HepG2 (cell line): ENCODE measurements around the gene RAB3A. TPM values are rescaled to one million over a fixed set of nuclear protein-coding genes. Genes with fewer than 3 reads are reported as not detected.

ENCODE experiments used
- ARID4A ChIP-seq: sonication (generic); formaldehyde crosslinking; IDR thresholded peaks from 2 replicates; pipeline ENCODE4 v1.5.0; 2020; ENCODE audit warnings: mild to moderate bottlenecking, missing genetic modification reagents, borderline replicate concordance
- CENPT ChIP-seq: sonication (generic); formaldehyde crosslinking; IDR thresholded peaks from 2 replicates; pipeline ENCODE4 v1.8.0; 2022; ENCODE audit warnings: low read depth, mild to moderate bottlenecking, moderate library complexity, missing genetic modification reagents
- GABPB1 ChIP-seq: IDR thresholded peaks from 2 replicates; pipeline ENCODE4 v1.6.1; 2016; ENCODE audit warnings: mild to moderate bottlenecking, missing genetic modification reagents, moderate library complexity, missing compliant biosample characterization
- GATA4 ChIP-seq: sonication (generic); IDR thresholded peaks from 2 replicates; pipeline ENCODE4 v1.6.1; 2016; ENCODE audit warnings: antibody characterized with exemption, low read depth, borderline replicate concordance
- HNRNPK ChIP-seq: fragments of 200-400 bp; formaldehyde crosslinking; IDR thresholded peaks from 2 replicates; pipeline ENCODE4 v1.6.1; 2018; ENCODE audit warnings: low read length, low read depth, moderate library complexity, mild to moderate bottlenecking; ENCODE audit not compliant: poor library complexity, severe bottlenecking
- IRF2 ChIP-seq: IDR thresholded peaks from 2 replicates; pipeline ENCODE4 v1.6.1; 2018; ENCODE audit warnings: missing genetic modification reagents, missing compliant biosample characterization
- MEIS2 ChIP-seq: sonication (generic); formaldehyde crosslinking; IDR thresholded peaks from 2 replicates; pipeline ENCODE4 v1.9.0; 2021; ENCODE audit warnings: mild to moderate bottlenecking, missing genetic modification reagents
- MIER3 ChIP-seq: IDR thresholded peaks from 2 replicates; pipeline ENCODE4 v1.6.1; 2016; ENCODE audit warnings: missing compliant biosample characterization, borderline replicate concordance
- MXI1 ChIP-seq: IDR thresholded peaks from 3 replicates; pipeline ENCODE4 v1.6.1; 2012; ENCODE audit warnings: low read depth, low read length, inconsistent platforms, borderline replicate concordance
- NR2F2 ChIP-seq: IDR thresholded peaks from 2 replicates; pipeline ENCODE4 v1.6.1; 2012; ENCODE audit warnings: low read depth, inconsistent platforms, borderline replicate concordance
- POGK ChIP-seq: sonication (generic); formaldehyde crosslinking; conservative IDR thresholded peaks from 2 replicates; pipeline ENCODE4 v1.8.0; 2022; ENCODE audit warnings: mild to moderate bottlenecking, moderate library complexity, missing genetic modification reagents
- POGZ ChIP-seq: sonication (generic); formaldehyde crosslinking; IDR thresholded peaks from 2 replicates; pipeline ENCODE4 v1.4.0; 2020; ENCODE audit warnings: mild to moderate bottlenecking, missing genetic modification reagents
- RARA ChIP-seq: IDR thresholded peaks from 2 replicates; pipeline ENCODE4 v1.6.1; 2016; ENCODE audit warnings: missing genetic modification reagents, missing compliant biosample characterization
- ZFP90 ChIP-seq: sonication (generic); formaldehyde crosslinking; IDR thresholded peaks from 2 replicates; pipeline ENCODE4 v1.8.0; 2022; ENCODE audit warnings: missing genetic modification reagents, mild to moderate bottlenecking, inconsistent platforms, borderline replicate concordance
- ZNF280B ChIP-seq: sonication (generic); formaldehyde crosslinking; IDR thresholded peaks from 2 replicates; pipeline ENCODE4 v1.5.0; 2020; ENCODE audit warnings: missing genetic modification reagents, mild to moderate bottlenecking, borderline replicate concordance
- ZNF333 ChIP-seq: sonication (generic); formaldehyde crosslinking; IDR thresholded peaks from 2 replicates; pipeline ENCODE4 v1.4.0; 2020; ENCODE audit warnings: mild to moderate bottlenecking, missing genetic modification reagents, borderline replicate concordance
- ZNF510 ChIP-seq: sonication (generic); formaldehyde crosslinking; IDR thresholded peaks from 2 replicates; pipeline ENCODE4 v1.4.0; 2020; ENCODE audit warnings: low read depth, mild to moderate bottlenecking, missing genetic modification reagents
- ZNF543 ChIP-seq: sonication (generic); formaldehyde crosslinking; IDR thresholded peaks from 2 replicates; pipeline ENCODE4 v1.4.0; 2020; ENCODE audit warnings: mild to moderate bottlenecking, missing genetic modification reagents
- ZNF772 ChIP-seq: sonication (generic); formaldehyde crosslinking; IDR thresholded peaks from 2 replicates; pipeline ENCODE4 v1.5.0; 2020; ENCODE audit warnings: mild to moderate bottlenecking, missing genetic modification reagents
- ZNF782 ChIP-seq: sonication (generic); formaldehyde crosslinking; IDR thresholded peaks from 2 replicates; pipeline ENCODE4 v1.4.0; 2020; ENCODE audit warnings: missing genetic modification reagents, mild to moderate bottlenecking, borderline replicate concordance
- ZNF790 ChIP-seq: sonication (generic); formaldehyde crosslinking; IDR thresholded peaks from 2 replicates; pipeline ENCODE4 v1.8.0; 2022; ENCODE audit warnings: missing genetic modification reagents, mild to moderate bottlenecking, borderline replicate concordance
- ZSCAN30 ChIP-seq: sonication (generic); formaldehyde crosslinking; IDR thresholded peaks from 2 replicates; pipeline ENCODE4 v1.5.0; 2020; ENCODE audit warnings: mild to moderate bottlenecking, missing genetic modification reagents
- polyA plus RNA-seq, 8 experiments: library from polyadenylated mRNA; depleted of rRNA in 3 of 8; stranded (reverse) in 7 of 8; unstranded in 1 of 8; fragments of >200 nt; fragmentation: Illumina TruSeq in 4 of 8; extraction: Trizol in 4 of 8; gene quantifications; 2 replicates each; pipeline versions ENCODE4 v1.2.1 to v1.2.3, GENCODE V29; 2011 to 2016; ENCODE audit warnings: low read depth in 4 of 8, missing spikeins in 1 of 8, mixed read lengths in 1 of 8; ENCODE audit not compliant: insufficient read depth in 1 of 8
- total RNA-seq, 5 experiments: library from RNA; depleted of rRNA; stranded (reverse); fragments of >200 nt; fragmentation: Illumina TruSeq; extraction: Trizol; gene quantifications; 2 replicates each; pipeline ENCODE4 v1.2.3, GENCODE V29; 2016; ENCODE audit warnings: low read depth in 1 of 5

The RAB3A gene
- total and polyA plus RNA-seq, 2 of the 13 experiments (the other 11 are each of a cell fraction or from before 2014, with no cell fraction given), result 0.58 to 0.98 TPM

- TF ChIP-seq ZFP90 (CRISPR knock-in tag) (no peak), GATA4 (peak; percentile 39; the same call in 1 of the 2 replicates), ZNF280B (CRISPR knock-in tag) (0 out of 2 replicates have a peak, but pooled peaks have one; percentile 52), MEIS2 (CRISPR knock-in tag) (0 out of 2 replicates have a peak, but pooled peaks have one; percentile 4), POGK (CRISPR knock-in tag) (no peak), ZNF782 (CRISPR knock-in tag) (peak; percentile 52; the same call in 1 of the 2 replicates), CENPT (no peak), ZNF772 (CRISPR knock-in tag) (peak; percentile 74; the same call in 1 of the 2 replicates), ARID4A (CRISPR knock-in tag) (peak; percentile 55; the same call in 1 of the 2 replicates), POGZ (CRISPR knock-in tag) (peak; percentile 34; the same call in 1 of the 2 replicates), ZNF333 (CRISPR knock-in tag) (no peak), IRF2 (CRISPR knock-in tag) (peak; percentile 34; the same call in 1 of the 2 replicates), ZNF790 (CRISPR knock-in tag) (peak; percentile 21; the same call in 1 of the 2 replicates), ZSCAN30 (CRISPR knock-in tag) (no peak), MIER3 (CRISPR knock-in tag) (no peak), HNRNPK (no peak), MXI1 (peak; percentile 20; the same call in 1 of the 3 replicates), GABPB1 (CRISPR knock-in tag) (peak; percentile 79), NR2F2 (peak; percentile 80), ZNF510 (peak; percentile 62; the same call in 1 of the 2 replicates), RARA (peak; percentile 47; the same call in 1 of the 2 replicates), ZNF543 (CRISPR knock-in tag) (0 out of 2 replicates have a peak, but pooled peaks have one; percentile 65)
These were observed 20.1 kb upstream of the RAB3A start (continued) for GRCh38 chr19:18223860-18224524.
